Measurements from ENCODE around the gene MOSPD3.
"Not testable (repeated sequence)": the region's sequence is repeated elsewhere in the genome, so short reads cannot be mapped to it uniquely, and the experiment has no call there.

MOSPD3 gene

DNA sequence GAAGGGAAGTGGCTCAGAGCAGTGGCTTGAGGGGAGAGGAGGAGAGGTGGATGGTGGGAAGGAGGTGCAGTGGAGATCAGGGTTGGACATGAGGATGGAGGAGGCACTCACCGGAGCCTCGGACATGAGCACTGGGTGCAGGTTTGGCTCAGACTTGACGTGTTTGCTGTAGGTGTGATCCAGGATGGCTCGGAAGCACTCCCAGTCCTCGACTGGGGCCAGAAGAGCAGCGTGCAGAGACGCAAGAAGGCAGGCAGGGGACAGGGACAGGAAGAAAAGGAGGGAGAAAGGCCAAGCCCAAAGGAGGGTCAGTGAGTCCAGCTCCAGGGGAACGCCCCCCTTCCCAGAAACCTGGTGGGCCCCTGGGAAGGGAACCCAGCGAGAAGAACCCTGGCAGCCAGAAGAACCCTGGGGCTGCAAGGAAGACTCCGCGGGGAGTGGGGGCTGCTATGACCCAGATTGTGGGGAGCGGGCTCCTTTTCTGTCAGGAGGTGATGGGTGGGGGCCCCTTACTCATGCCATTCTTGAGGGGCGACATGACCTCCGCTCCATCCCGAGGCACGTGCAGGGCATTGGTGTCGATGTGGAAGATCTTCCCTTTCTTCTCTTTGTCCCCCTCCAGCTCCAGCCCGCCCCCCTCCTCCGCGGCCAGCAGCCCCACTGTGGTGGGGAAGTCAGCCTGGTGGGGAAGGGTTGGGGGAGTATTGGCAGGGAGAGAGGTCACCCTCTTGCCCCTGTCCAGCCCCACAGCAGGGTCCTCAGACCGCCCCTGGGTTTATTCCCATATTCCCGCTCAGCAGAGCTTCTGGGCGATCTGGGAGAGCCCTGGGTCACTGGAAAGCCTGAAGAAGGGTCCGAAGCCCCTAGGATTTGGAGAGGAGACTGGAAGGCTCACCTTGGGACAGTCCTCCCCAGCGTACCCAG, 42.8 kb downstream of the MOSPD3 start:
- Histone ChIP-seq H3K27ac (no peak overlapping the region), H3K36me3 (ENCODE audit: insufficient read depth) (no peaks in the 10 kb centered on the region), H3K27me3 (ENCODE audit: insufficient read depth, low read depth) (peaks cover 87% of the 10 kb centered on the region; the same call in 1 of the 2 replicates), H3K9ac (no peak overlapping the region), H3K79me2 (ENCODE audit: insufficient read depth, low read depth) (no peaks in the 10 kb centered on the region), H4K20me1 (ENCODE audit: insufficient read depth) (no peaks in the 10 kb centered on the region), H3K4me1 (ENCODE audit: low read depth, poor library complexity, severe bottlenecking) (no peaks in the 10 kb centered on the region), H3K4me2 (no peak overlapping the region), H3K4me3 (IDR thresholded peaks at IDR 0.05; ENCODE audit: insufficient read depth, low read depth, low read length) (no peak overlapping the region), H2AFZ (ENCODE audit: low read depth) (no peak overlapping the region)
- TF ChIP-seq, protein P1, sequence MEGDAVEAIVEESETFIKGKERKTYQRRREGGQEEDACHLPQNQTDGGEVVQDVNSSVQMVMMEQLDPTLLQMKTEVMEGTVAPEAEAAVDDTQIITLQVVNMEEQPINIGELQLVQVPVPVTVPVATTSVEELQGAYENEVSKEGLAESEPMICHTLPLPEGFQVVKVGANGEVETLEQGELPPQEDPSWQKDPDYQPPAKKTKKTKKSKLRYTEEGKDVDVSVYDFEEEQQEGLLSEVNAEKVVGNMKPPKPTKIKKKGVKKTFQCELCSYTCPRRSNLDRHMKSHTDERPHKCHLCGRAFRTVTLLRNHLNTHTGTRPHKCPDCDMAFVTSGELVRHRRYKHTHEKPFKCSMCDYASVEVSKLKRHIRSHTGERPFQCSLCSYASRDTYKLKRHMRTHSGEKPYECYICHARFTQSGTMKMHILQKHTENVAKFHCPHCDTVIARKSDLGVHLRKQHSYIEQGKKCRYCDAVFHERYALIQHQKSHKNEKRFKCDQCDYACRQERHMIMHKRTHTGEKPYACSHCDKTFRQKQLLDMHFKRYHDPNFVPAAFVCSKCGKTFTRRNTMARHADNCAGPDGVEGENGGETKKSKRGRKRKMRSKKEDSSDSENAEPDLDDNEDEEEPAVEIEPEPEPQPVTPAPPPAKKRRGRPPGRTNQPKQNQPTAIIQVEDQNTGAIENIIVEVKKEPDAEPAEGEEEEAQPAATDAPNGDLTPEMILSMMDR (conservative IDR thresholded peaks at IDR 0.05; ENCODE audit: low read depth, low read length): no peak

DNA sequence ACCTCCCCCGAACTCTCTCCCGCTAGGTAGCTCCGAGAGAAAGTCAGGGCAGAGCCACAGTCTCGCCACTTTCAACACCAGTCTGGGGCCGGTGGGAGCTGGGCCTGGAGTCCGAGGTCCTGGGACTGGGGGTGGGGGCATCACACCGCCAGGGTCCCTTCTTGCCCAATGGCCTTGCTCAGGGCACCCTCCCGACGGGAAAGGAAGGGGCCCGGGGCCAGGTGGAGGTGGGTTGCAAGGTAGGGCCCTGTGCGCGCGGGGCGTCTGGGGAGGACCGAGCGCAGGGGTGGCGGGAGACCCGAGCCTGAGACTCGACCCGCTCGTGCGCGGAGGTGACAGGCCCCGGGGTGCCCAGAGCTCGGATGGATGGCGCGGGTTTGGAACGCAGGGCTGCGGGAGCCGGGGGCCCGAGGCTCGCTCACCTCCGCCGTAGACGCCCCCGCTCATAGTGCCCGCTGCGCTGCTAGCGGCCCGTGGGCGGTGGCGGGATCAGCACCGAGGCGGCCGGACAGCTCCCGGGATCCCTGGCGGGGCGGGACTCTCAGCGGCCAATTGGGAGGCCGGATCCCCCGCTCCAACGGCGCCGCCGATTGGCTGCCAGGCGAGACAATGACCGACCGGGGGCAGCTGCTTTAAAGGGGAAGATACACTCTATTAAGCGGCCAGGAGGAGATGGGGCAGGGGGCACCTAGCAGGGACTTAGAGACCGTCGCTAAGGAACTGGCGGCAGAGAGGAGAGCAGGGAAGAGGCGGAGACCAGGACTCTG, 43.8 kb downstream of the MOSPD3 start, which contains the start of gene ACTL6B:
Gene ACTL6B, minus strand, starts transcription at position 541 of the 767 bp plus-strand sequence. Its CDS starts 94 bp downstream, at position 447.
- Histone ChIP-seq H3K27me3 (ENCODE audit: insufficient read depth, low read depth) (peaks cover 86% of the 10 kb centered on the region; the same call in 1 of the 2 replicates), H3K4me3 (IDR thresholded peaks at IDR 0.05; ENCODE audit: insufficient read depth, low read depth, low read length) (no peak within 1 kb of the TSS), H3K4me1 (ENCODE audit: low read depth, poor library complexity, severe bottlenecking) (no peaks in the 10 kb centered on the region), H3K79me2 (ENCODE audit: insufficient read depth, low read depth) (no peaks in the 10 kb centered on the region), H4K20me1 (ENCODE audit: insufficient read depth) (no peaks in the 10 kb centered on the region), H3K27ac (no peak within 1 kb of the TSS), H3K9ac (no peak within 1 kb of the TSS), H2AFZ (ENCODE audit: low read depth) (no peak within 1 kb of the TSS), H3K4me2 (no peak within 1 kb of the TSS), H3K36me3 (ENCODE audit: insufficient read depth) (no peaks in the 10 kb centered on the region)
- TF ChIP-seq, protein P1 (conservative IDR thresholded peaks at IDR 0.05; ENCODE audit: low read depth, low read length): no peak

DNA sequence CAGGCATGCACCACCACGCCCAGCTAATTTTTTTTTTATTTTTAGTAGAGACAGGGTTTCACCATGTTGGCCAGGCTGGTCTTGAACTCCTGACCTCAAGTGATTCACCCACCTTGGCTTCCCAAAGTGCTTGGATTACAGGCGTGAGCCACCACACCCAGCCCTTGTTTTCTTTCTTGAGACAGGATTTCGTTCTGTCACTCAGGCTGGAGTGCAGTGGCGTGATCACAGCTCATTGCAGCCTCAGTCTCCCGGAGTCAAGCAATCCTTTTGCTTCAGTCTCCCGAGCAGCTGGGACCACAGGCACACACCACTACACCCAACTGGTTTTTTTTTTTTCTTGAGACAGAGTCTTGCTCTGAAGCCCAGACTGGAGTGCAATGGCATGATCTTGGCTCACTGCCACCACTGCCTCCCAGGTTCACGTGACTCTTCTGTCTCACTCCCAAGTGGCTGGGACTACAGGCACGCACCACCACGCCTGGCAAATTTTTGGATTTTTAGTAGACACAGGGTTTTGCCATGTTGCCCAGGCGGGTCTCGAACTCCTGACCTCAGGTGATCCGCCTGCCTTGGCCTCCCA, 49.9 kb downstream of the MOSPD3 start:
- H3K4me1 ChIP-seq (ENCODE audit: low read depth, poor library complexity, severe bottlenecking); H3K27ac ChIP-seq; H3K4me2 ChIP-seq; H4K20me1 ChIP-seq (ENCODE audit: insufficient read depth); H3K79me2 ChIP-seq (ENCODE audit: insufficient read depth, low read depth); H2AFZ ChIP-seq (ENCODE audit: low read depth); H3K4me3 ChIP-seq (IDR thresholded peaks at IDR 0.05; ENCODE audit: insufficient read depth, low read depth, low read length); H3K9ac ChIP-seq; H3K36me3 ChIP-seq (ENCODE audit: insufficient read depth): not testable (repeated sequence)
- peaks cover 79% of the 10 kb centered on the region for H3K27me3 ChIP-seq (ENCODE audit: insufficient read depth, low read depth)
